Lung (tissue), 12 donors: ENCODE measurements around the gene GJD4. TPM values are rescaled to one million over a fixed set of nuclear protein-coding genes. Genes with fewer than 3 reads are reported as not detected.

Source experiments
- ATAC-seq: fragments of 200-7000 bp; cut with Tn5 transposase; one replicate; pipeline ENCODE4 v1.9.1; 2020; ENCODE audit warnings: moderate number of reproducible peaks; ENCODE audit not compliant: insufficient read depth, low FRiP score
- DNase-seq, 3 donors: peaks; one replicate each; pipeline ENCODE4 v3.0.0-alpha.2; 2013 to 2017
- H3K27ac ChIP-seq, 2 donors: one replicate each; pipeline ENCODE4 v1.5.1; 2013; ENCODE audit warnings: mild to moderate bottlenecking in 2 of 2, moderate library complexity in 2 of 2, control low read depth in 1 of 2, inconsistent platforms in 1 of 2, low read depth in 1 of 2, low read length in 1 of 2
- H3K27me3 ChIP-seq, 3 donors: one replicate each; pipeline ENCODE4 v1.5.1; 2013; ENCODE audit warnings: low read length in 2 of 3; ENCODE audit not compliant: control insufficient read depth in 3 of 3, insufficient read depth in 3 of 3
- H3K36me3 ChIP-seq, 4 donors: one replicate each; pipeline ENCODE4 v1.5.1; 2013; ENCODE audit warnings: low read length in 4 of 4, mild to moderate bottlenecking in 1 of 4, moderate library complexity in 1 of 4; ENCODE audit not compliant: control insufficient read depth in 4 of 4, insufficient read depth in 4 of 4
- H3K4me1 ChIP-seq, 5 donors: one replicate each; pipeline ENCODE4 v1.5.1; 2013; ENCODE audit warnings: low read length in 5 of 5, mild to moderate bottlenecking in 2 of 5, moderate library complexity in 1 of 5; ENCODE audit not compliant: control insufficient read depth in 5 of 5, insufficient read depth in 5 of 5
- H3K4me3 ChIP-seq: one replicate; pipeline ENCODE4 v1.5.1; 2013; ENCODE audit warnings: mild to moderate bottlenecking, control low read depth, moderate library complexity
- H3K9ac ChIP-seq, 2 donors: one replicate each; pipeline ENCODE4 v1.5.1; 2013; ENCODE audit warnings: low read length in 2 of 2, control low read depth in 1 of 2; ENCODE audit not compliant: insufficient read depth in 1 of 2
- H3K9me3 ChIP-seq, 4 donors: one replicate each; pipeline ENCODE4 v1.5.1; 2013; ENCODE audit warnings: low read length in 3 of 4, mild to moderate bottlenecking in 1 of 4, moderate library complexity in 1 of 4; ENCODE audit not compliant: control insufficient read depth in 4 of 4, insufficient read depth in 3 of 4
- CTCF ChIP-seq: IDR thresholded peaks from 2 replicates; pipeline ENCODE4 v1.5.1; 2012; ENCODE audit warnings: mild to moderate bottlenecking; ENCODE audit errors: control extremely low read depth, extremely low read depth
- WGBS, 2 donors: extraction: QIAGEN DNeasy Blood & Tissue Kit; methylation state at CpG; one replicate each; pipeline ENCODE4 v1.1.7; 2013; 5-methylcytosine and 5-hydroxymethylcytosine counted together
- polyA plus RNA-seq, 2 donors: library from polyadenylated mRNA; stranded (reverse); fragments of 200-250 nt; gene quantifications; one replicate each; pipeline ENCODE4 v1.2.1, GENCODE V29; 2013
- total RNA-seq, 2 donors: library from RNA; depleted of rRNA in 1 of 2; stranded (reverse); fragments of >200 nt in 1 of 2; gene quantifications; one replicate each; pipeline ENCODE4 v1.2.1, GENCODE V29; 2014 to 2021
- donor health status: control.
- donor health status: control.
- donor health status: Bipolar disorder and iron deficiency.
- donor health status: healthy.
- donor health status: DM: yes; HTN: yes; CAD: no.

The GJD4 gene
- total and polyA plus RNA-seq, 4 donors: 0.07 TPM; not detected in 3

GRCh38 chr10:35578618-35578956 is 26.6 kb upstream of the GJD4 start:
- ATAC-seq (no peak), DNase-seq (no peak)
- 83 to 84% methylated on average over 4 of the region's 4 CpGs for WGBS, 2 donors
- Histone ChIP-seq H3K4me1 (no peaks in the 10 kb centered on the region), H3K9me3 (peaks cover 0 to 2% (median 0%) of the 10 kb centered on the region in 4 donors), H3K4me3 (no peak overlapping the region), H3K27ac (no peak overlapping the region), H3K9ac (no peak overlapping the region), H3K36me3 (peaks cover 0 to 6% (median 0%) of the 10 kb centered on the region in 4 donors), H3K27me3 (peaks cover 0 to 11% (median 5%) of the 10 kb centered on the region in 3 donors)
- TF ChIP-seq CTCF: no peak

DNA sequence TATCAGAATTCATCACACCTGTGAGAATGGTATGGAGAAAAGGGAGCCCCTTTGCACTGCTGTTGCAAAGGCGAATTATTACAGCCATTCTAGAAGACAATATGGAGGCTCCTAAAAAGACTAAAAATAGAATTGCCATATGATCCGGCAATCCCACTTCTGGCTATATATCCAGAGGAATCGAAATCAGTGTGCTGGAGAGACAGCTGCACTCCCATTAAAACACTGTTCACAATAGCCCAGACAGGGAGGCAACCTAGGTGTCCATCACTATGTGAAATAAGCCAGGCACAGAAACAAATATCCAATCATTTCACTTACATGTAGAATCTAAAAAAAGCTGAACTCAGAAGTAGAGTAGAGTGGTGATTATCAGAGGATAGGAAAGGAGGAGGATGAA is 26.0 kb upstream of the GJD4 start:
- Histone ChIP-seq H3K4me3 (no peak overlapping the region), H3K27ac (no peak overlapping the region), H3K36me3 (peaks cover 0 to 6% (median 0%) of the 10 kb centered on the region in 4 donors), H3K9me3 (peaks cover 0 to 2% (median 0%) of the 10 kb centered on the region in 4 donors), H3K27me3 (peaks cover 0 to 11% (median 5%) of the 10 kb centered on the region in 3 donors), H3K9ac (no peak overlapping the region), H3K4me1 (no peaks in the 10 kb centered on the region)
- WGBS, 2 donors: 93 to 97% methylated on average over 3 of the region's 3 CpGs
- DNase-seq (no peak), ATAC-seq (no peak)
- TF ChIP-seq CTCF: no peak

GRCh38 chr10:35579726-35580422 is 25.3 kb upstream of the GJD4 start:
- no peak for TF ChIP-seq CTCF
- ATAC-seq: no peak
- no peak for DNase-seq
- Histone ChIP-seq H3K4me1 (no peaks in the 10 kb centered on the region), H3K4me3 (no peak overlapping the region), H3K27ac (no peak overlapping the region), H3K27me3 (peaks cover 0 to 11% (median 5%) of the 10 kb centered on the region in 3 donors), H3K36me3 (peaks cover 0 to 2% (median 0%) of the 10 kb centered on the region in 4 donors), H3K9me3 (peaks cover 0 to 2% (median 0%) of the 10 kb centered on the region in 4 donors), H3K9ac (no peak overlapping the region)
- 64 to 77% methylated on average over 12 of the region's 12 CpGs for WGBS, 2 donors

- 82 to 86% methylated on average over 3 of the region's 3 CpGs for WGBS, 2 donors
These were observed 24.7 kb upstream of the GJD4 start for GRCh38 chr10:35580423-35580770.

More at GRCh38 chr10:35580423-35580770, 24.7 kb upstream of the GJD4 start:
- Histone ChIP-seq H3K9me3 (peaks cover 0 to 2% (median 0%) of the 10 kb centered on the region in 4 donors), H3K27me3 (peaks cover 0 to 11% (median 5%) of the 10 kb centered on the region in 3 donors), H3K9ac (no peak overlapping the region), H3K36me3 (peaks cover 0 to 2% (median 0%) of the 10 kb centered on the region in 4 donors), H3K4me3 (no peak overlapping the region), H3K27ac (no peak overlapping the region), H3K4me1 (no peaks in the 10 kb centered on the region)
- no peak for TF ChIP-seq CTCF
- ATAC-seq: no peak
- DNase-seq: no peak
